Frontal cortex (tissue), 4 donors: ENCODE measurements around the gene IL36B. TPM values are rescaled to one million over a fixed set of nuclear protein-coding genes. Genes with fewer than 3 reads are reported as not detected.

Source experiments
- DNase-seq, 2 donors: peaks; one replicate each; pipeline ENCODE4 v3.0.0; 2012; ENCODE audit warnings: low spot score in 2 of 2
- FAIRE-seq: peaks from 2 replicates; lab custom pipeline; 2012; peaks lifted over from hg19 to GRCh38; lab: Jason Lieb, UNC
- total RNA-seq: library from RNA; depleted of rRNA; stranded (reverse); fragments of >200 nt; gene quantifications from one replicate; pipeline ENCODE4 v1.2.3, GENCODE V29; 2014
- donor health status: control.
- donor health status: control.
- donor health status: control.

IL36B gene
- total RNA-seq, 1 donor from 2014 or later: not detected

DNA sequence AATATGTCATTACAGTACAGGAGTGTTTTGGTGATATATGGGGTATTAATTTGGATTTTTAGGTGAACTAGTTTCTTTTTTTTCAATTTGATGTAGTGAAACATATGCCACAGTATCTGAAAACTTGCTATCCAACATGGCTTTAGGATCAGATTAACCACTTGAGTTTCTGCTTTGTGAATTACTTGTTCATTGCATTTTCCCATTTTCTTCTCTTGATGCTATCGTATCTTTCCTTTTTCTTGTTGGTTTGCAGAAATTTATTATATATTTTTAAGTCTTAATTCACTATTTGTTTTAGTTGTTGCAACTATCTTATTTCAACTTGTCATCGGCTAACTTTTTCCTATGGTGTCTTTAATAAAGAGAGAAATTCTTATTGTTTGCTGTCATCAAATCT, 38.6 kb downstream of the IL36B start:
- no peak for DNase-seq

DNA sequence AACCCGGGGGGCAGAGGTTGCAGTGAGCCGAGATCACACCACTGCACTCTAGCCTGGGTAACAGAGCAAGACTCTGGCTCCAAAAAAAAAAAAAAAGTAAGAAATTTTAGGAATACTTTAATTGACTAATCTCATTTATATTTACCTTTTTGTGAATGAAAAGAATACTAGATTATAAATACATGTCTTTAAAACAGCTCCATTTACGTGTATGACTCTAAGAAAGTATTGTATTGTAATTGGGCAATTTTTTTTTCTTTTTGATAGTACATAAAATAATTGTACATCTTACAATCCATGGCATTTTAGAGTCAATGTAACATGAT, 39.4 kb downstream of the IL36B start:
- no peak for DNase-seq
- no peak for FAIRE-seq

More for the DNA sequence above, 38.6 kb downstream of the IL36B start:
- FAIRE-seq: no peak

DNA sequence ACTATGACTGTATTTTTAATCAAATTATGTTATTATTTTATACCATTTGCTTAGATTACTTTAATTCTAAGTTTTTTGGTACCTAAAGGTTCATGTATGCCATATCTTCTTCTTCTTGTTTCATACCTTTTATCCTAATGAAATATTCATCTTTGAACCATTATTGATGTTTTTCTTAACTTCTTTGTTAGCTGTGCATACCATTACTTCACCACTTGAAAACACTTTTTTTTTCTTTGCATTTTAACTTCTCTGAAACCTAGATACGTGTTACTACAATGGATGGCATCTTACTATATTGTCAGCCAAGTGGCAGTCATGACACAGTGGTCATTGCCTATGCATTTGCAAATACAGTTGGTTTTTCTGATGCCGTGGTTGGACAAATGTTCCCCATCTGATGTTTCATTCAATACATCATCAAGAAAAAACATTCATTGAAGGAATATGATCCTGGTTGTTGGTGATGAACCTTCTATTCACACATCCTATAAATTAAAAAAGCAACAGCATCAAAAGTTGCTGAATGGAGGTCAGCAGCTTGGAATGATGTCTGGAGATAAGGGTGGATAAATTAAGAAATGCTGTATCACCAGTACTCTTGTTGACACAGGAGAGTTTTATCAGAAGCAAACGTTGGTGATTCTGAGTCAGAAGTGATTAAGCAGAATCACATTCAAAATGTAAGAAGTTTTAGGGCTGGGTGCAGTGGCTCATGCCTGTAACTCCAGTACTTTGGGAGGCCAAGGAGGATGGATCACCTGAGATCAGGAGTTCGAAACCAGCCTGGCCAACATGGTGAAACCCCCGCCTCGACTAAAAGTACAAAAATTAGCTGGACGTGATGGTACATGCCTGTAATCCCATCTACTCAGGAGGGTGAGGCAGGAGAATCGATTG, 40.0 kb downstream of the IL36B start:
- no peak for FAIRE-seq
- DNase-seq: no peak

DNA sequence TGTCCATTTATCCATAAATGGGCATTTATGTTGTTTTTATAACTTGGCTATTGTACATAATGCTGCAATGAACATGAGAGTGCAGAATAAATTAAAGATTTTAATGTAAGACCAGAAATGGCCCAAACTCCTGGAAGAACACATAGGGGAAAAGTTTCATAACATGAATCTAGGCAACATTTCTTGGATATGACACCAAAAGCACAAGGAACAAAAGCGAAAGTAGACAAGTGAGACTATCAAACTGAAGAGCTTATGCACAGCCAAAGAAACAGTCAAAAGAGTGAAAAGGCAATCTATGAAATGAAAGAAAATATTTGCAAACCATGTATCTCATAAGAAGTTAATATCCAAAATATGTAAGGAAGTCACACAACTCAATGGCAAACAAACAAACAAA, 41.6 kb downstream of the IL36B start:
- no peak for FAIRE-seq
- no peak for DNase-seq

DNA sequence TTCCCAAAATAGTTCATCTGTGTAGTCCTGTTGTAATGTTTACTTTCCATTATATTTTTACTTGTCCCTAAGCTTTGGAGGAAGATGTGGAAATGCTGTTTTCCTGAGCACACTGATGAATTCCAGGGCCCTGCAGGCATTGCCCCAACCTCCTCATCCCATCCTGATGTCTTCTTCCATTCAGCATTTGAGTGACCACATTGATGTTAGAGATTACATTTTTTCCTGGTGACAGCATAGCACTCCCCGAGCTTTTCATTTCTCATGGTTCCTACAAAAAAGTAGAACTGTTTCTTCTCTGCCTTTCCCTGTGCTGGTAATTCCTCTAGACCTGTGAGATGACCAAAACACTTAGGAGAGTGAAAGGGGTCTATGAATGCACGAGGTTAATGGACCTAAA, 42.6 kb downstream of the IL36B start:
- FAIRE-seq (no peak), DNase-seq (no peak)

DNA sequence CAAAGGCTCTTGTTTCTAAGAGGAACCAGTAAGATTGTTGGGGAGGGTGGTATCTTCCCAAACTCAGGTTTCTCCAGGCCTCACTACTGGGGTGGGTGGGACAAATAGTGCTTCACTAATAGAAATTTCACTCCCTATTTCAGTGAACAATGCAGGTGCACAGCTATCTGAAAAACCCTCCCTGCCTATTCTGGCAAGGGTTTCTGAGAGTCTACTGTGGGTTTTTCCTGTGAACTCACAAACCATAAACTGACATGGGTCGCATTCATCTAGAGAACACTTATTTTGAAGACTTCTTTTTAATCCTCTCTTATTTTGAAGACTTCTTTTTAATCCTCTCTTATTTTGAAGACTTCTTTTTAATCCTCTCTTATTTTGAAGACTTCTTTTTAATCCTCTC, 43.0 kb downstream of the IL36B start:
- DNase-seq (no peak), FAIRE-seq (peak; percentile 78)

DNA sequence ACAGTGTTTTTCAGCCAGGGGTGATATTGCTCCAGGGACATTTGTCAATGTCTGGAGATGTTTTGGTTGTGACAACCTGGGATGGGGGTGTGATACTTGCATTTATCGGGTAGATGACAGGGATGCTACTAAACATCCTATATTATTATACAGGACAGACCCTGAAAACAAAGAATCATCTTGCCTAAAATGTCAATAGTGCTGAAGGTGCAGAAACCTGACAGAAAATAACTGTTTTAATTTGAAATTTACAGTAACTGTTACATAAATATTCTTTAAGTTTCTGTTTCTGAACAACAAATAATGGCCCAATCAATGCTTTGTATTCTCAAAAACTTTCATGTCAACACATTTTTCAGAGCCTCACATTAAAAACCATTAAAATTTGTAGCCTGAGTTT, 45.4 kb downstream of the IL36B start:
- FAIRE-seq: no peak

DNA sequence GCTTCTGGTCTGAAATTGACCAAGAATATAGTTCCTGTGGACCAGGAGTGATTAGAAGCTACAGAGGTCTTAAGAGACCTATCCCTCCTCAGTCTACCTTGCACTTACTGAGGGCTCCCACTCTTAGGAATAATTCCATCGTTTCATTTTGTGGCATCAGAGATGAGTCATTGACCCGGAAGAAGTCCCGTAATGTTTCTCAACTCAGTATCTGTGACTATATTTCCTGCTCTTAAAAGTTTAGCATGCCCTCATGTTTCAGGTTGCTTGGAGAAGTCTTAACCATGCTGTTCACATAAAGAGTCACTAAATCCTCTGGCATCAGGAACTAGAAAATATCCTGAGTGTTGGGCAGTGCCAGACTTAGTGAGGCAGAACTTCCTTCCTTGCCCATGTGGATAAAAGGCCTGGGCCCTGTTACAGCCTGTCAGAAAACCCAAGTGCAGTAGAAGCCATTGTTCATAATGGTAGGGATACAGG, 47.6 kb downstream of the IL36B start, which contains the start of gene IL36A:
IL36A (plus strand) TSS at position 430 of the 480 bp plus-strand sequence. CDS start 413 bp downstream, outside the sequence.
- FAIRE-seq: no peak
- no peak for DNase-seq

More for the DNA sequence above, 45.4 kb downstream of the IL36B start:
- no peak for DNase-seq

DNA sequence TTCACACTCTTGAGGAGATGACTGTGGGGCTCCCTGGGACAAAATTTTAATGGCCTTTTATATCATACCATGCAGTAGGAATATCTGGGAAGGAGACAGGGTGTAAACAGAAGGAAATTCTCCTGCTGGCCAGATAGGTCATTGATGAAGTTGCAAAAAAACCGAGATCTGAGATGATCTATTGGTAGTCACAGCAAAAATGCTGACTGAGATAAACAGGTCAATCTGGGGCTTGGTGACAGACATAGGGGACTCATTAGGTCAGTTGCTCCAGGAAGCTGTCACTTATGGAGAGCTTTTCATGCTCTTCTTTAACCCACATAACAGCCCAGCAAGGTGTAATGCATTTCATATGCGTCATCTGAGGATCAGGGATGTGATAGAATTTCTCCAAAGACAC, 50.0 kb downstream of the IL36B start:
- DNase-seq: no peak
- FAIRE-seq: no peak

DNA sequence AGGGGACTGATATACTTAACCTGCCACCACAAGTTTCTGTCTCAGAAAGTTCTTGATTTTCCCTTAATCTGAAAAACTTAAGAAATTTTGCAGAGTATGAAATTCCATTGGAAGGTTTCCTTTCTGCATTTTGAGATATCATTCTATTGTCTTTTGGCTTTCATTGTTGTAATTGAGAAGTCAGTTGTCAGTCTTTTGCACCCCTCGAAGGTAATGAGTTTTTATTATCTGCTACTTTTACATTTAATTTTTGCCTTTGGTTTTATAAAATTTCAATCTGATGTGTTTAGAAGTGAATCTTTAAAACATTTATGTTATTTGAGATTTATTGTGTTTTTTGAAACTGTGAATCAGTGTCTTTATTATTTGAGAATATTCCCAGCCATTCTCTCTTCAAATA, 52.2 kb downstream of the IL36B start:
- DNase-seq (no peak), FAIRE-seq (no peak)

DNA sequence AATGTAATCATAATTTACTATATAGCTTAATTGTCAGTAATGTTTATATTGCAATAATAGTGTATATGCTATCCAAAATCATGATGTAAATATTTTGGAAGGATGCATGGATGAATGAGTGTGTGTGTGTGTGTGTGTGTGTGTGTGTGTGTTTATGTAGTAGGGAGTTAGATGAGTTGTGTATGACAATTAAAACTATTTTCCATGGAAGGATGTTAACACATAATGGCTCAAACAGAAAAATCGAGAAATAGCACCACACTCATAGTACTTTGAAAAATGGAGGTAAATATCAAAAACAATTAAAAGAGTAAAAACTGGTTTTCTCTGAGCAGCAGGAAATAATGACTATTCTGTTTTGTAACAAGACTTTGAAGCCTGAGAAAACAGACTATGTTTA, 55.5 kb downstream of the IL36B start:
- DNase-seq: no peak
- no peak for FAIRE-seq

DNA sequence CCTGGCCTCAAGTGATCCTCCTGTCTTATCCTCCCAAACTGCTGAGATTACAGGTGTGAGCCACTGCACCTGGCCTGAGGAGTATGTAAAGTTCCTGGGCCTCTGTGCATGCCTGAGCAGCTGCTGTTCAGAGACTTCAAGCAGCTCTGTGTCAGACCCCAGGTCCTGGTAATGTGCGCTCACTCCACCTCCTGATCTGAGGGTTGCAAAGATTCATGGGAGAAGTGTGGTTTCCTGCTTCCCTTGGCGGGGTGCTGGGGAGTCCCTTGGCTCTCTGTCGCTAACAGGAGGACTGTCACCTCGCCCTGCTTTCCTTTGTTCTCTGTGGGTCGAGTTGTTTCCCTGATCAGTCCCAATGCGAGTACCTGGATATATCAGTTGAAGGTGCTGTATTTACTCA, 56.0 kb downstream of the IL36B start:
- FAIRE-seq (no peak), DNase-seq (no peak)

DNA sequence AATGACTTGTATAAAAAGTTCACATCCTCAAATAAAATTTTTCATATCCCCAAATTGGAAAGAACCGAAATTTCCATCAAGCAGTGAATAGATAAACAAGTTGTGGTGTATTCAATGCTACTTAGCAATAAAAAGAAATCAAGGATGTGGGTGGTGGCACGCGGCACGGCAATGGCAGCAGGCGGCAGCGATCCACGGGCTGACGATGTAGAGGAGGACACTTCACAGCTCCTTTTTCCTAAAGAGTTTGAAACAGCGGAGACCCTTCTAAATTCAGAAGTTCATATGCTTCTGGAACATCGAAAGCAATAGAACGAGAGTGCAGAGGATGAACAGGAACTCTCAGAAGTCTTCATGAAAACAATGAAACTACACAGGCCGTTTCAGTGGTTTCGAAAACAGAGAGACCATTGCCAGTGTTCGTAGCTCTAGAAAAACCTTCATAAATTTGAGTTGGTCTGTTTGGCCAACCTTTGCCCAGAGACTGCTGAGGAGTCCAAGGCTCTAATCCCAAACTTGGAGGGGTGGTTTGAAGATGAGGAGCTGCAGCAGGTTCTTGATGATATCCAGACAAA, 57.2 kb downstream of the IL36B start:
- FAIRE-seq: no peak
- no peak for DNase-seq

DNA sequence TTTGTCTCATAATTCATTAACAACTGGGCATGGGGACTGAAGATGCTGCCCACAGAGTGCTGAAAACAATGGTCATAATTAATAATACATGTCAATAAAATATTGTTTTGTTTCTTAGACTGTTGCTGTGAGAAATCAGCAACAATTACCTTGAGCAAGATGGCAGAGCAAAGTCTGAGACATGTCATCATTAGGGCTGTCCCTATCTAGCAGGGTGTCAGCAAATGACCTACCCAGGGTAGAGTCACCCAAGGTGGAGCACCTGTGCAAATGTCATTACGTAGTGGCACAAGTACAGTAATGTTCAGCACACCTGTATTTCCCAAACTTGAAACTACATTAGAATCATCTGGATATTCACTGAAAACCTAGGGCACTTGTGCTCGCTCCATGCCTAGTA, 58.0 kb downstream of the IL36B start:
- no peak for FAIRE-seq
- no peak for DNase-seq

DNA sequence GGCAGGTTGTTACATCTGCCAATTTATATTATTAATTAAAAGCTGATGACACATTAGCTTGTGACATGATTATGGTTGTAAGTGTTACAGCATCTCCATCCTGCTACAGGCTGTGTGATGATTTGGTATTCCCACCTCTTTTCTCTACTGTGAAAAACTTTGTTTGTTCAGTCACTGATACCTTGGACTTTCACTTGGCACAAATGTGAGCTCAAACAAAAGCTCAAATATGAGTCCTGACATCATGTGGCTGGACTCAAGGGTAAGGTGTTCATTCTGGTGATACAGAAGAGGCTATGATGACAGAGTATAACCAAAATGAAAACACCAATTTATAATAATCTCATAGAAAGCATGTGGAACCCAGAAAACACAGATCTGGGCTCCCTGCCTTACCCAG, 58.8 kb downstream of the IL36B start:
- FAIRE-seq (no peak), DNase-seq (no peak)

DNA sequence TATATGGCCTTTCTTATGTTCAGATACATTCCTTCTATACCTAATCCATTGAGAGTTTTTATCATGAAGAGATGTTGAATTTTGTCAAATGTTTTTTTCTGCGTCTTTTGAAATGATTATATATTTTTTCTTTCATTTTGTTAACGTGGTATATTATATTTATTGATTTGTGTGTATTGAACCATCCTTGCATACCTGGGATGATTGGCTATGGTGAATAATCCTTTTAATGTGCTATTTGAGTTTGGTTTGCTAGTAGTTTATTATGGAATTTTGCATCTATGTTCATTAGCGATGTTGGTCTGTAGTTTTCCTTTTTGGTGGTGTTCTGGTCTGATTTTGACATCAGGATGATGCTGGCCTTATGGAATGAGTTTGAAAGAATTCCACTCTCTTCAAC, 63.1 kb downstream of the IL36B start:
- DNase-seq: no peak
- no peak for FAIRE-seq

DNA sequence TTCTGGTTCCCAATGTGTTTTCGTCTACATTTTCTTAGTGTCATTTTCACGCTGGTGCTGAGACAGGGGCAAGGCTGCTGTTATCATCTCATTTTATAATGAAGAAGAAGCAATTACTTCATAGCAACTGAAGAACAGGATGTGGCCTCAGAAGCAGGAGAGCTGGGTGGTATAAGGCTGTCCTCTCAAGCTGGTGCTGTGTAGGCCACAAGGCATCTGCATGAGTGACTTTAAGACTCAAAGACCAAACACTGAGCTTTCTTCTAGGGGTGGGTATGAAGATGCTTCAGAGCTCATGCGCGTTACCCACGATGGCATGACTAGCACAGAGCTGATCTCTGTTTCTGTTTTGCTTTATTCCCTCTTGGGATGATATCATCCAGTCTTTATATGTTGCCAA, 67.6 kb downstream of the IL36B start:
- no peak for DNase-seq
- FAIRE-seq: no peak

DNA sequence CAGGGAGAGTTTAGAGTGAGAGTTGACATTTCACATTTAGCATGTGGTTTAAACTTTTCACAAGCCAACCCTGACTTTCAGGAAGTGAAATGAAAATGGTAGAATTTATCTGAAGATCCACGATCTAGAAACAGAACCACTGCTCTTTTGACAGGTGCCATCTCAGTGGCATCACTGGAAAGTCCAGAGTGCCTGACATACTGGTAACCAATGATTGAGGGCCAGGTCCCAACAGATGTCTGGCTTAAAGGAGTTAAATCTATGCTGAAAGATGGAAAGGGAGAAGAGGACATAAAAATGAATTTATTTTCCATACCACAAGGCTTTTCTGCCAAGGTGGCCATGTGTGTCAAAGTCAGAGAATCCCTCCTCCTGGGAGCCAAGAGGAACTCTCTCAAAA, 72.1 kb downstream of the IL36B start:
- FAIRE-seq (no peak), DNase-seq (no peak)

DNA sequence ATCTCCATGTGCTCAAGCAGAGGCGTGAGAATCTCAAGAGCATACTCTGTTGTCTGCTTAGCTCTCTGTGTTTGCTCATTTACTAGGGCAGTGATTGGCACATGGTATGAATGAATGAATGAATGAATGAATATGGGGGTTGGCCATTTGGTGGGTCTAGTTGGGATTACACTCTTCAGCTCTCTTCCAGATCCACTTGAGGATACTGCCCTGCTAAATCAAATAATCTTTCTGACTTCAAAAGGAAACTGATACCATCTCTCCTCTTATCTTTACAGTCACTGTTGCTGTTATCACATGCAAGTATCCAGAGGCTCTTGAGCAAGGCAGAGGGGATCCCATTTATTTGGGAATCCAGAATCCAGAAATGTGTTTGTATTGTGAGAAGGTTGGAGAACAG, 72.9 kb downstream of the IL36B start:
- DNase-seq (no peak), FAIRE-seq (no peak)

DNA sequence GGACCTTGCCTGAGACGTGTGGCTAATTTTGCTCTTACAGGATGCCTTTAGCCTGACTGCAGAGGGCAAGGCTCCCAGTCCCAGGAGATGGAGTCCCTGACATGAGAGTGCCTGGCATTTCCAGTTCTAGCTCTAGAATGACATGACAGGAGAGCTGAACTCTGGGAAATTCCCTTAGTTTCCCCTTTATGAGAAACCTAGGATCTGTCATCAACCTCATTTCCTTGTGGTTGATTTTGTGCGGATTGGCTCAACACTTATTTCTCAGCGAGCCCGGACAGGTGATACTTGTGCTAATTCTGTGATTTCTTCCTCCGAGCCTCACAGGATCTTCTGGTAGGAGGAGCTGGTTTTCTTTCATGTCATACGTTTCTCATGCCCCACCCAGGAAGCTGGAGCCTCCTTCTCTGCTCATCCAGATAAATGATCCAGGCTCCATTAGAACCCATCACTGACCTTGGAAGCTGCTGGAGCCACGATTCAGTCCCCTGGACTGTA, 75.1 kb downstream of the IL36B start, which contains the start of gene IL36G:
IL36G (plus strand) TSS at position 448 of the 498 bp plus-strand sequence. CDS start 633 bp downstream, outside the sequence.
- no peak for FAIRE-seq
- no peak for DNase-seq
